ENCODE measurements around the gene ABHD2.
"Not testable (repeated sequence)": the region's sequence is repeated elsewhere in the genome, so short reads cannot be mapped to it uniquely, and the experiment has no call there.

Gene ABHD2

GRCh38 chr15:89139613-89140499 lies 51.6 kb downstream of the ABHD2 start:
- DNase-seq (ENCODE audit: low read depth), result peak; percentile 54

DNA sequence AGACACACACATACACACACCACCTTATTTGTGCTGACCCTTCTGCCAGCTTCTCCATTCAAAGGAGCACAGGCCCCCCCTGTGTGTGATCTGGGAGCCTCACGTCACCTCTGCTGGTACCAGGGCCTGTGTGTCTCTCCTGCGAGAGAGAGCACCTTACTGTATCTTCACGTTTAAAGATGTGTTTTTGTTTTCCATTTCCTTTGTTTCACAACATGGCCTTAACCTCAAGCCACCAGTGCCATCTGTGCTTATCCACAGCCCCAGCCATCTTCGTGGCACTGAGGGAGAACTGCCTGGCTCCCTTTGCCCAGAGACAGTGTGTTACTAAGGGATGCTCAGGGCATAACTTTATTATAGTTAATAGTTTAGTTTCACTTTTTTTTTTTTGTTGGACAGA lies 52.3 kb downstream of the ABHD2 start:
- no peak for DNase-seq (ENCODE audit: low read depth)

DNA sequence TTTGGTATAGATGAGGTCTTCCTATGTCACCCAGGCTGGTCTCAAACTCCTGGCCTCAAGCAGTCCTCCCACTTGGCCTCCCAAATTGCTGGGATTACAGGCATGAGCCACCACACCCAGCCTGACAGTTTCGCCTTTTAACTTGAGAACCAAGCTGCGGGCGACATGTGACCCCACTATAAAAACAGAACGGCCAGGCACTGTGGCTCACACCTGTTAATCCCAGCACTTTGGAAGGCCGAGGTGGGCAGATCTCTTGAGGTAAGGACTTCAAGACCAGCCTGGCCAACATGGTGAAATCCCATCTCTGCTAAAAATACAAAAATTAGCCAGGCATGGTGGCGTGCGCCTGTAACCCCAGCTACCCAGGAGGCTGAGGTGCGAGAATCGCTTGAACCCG lies 52.9 kb downstream of the ABHD2 start:
- not testable (repeated sequence) for DNase-seq (ENCODE audit: low read depth)

DNA sequence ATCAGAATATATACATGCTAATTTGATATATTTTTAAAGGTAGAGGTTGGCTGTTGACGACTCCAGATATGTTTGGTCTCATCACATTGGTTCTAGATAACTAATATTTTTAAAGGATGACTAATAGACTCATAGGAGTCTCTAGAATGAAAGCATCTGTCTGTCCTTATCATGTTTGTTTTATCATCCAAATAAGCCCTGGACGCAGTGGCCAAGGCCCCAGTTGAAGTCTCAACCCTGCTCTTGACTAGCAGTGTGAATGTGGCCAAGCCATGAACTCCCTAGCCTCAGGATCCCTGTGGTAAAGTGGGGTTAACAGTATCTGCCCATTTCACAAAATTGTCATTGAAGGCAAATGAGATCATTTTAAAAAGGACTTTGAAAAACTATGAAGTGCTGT lies 53.6 kb downstream of the ABHD2 start:
- peak; percentile 83 for DNase-seq (ENCODE audit: low read depth)

DNA sequence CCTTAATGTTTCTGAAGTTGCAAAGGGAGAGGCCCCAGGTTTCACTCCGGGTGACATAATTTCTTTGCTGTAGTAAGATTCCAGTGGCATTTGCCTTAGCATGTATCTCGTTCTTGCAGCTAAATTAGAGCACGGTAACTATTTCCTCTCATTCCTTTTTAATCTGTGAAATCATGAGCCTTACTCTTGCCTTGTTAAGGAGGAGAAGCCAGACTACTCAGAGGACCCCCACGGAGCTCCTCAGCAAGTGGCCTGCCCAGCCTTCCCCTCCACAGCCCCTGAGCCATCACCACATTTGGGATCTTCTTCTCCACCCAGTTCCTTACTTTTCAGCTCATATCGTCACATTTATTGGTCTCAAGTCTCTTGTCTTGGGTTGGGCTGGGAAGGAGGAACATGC lies 54.2 kb downstream of the ABHD2 start:
- peak; percentile 19 for DNase-seq (ENCODE audit: low read depth)

- peak; percentile 93 for DNase-seq (ENCODE audit: low read depth)
Measured at GRCh38 chr15:89143503-89144162, 55.4 kb downstream of the ABHD2 start.

- no peak for DNase-seq (ENCODE audit: low read depth)
Measured at GRCh38 chr15:89144491-89144890, 56.2 kb downstream of the ABHD2 start.

DNA sequence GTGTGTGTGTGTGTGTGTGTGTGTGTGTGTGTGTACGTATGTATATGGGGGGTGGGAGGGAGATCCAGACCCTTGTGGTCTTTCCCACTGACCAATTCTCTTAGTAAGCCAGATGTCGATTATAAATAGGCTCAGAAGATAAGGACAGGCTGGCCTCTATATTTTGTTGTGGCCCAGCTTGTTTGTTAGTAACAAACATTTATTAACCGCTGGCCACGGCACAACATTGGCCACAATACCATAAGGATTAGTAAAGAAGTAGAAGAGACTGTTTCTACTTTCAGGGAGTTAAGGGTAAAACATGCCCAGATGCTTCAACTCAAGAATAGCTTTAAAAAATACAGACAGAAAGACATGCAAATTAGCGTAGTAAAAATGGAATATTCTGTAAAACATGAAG lies 58.1 kb downstream of the ABHD2 start:
- DNase-seq (ENCODE audit: low read depth), result no peak

GRCh38 chr15:89148126-89148525 lies 59.9 kb downstream of the ABHD2 start:
- DNase-seq (ENCODE audit: low read depth), result no peak

DNA sequence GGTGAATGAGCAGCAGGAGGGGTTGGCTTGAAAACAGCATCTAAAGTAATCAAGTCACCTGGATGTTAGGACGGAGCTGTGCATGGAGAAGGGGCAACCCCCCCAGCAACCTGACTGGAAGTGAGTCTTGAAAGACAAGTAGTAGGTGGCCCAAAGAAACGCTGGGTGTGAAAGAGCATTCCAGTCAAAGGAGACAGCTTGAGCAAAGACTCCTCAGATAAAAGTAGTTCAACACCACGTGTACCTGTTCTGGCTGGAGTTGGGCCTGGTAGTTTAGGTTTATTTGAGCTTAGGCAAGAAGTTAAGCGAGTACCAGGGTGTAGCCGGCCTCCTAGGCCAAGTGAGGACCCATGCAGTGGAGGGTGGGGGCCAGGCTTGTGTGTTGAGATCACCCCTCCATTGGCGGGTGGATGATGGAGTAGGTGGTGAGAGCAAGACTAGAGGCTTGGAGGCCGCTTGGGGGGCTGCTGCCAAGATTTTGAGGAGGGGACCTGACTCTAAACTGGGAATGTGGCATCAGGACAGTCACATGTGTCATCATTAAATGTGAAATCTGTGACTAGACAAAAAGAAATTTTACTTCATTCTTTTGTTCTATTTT lies 61.3 kb downstream of the ABHD2 start:
- no peak for DNase-seq (ENCODE audit: low read depth)

DNA sequence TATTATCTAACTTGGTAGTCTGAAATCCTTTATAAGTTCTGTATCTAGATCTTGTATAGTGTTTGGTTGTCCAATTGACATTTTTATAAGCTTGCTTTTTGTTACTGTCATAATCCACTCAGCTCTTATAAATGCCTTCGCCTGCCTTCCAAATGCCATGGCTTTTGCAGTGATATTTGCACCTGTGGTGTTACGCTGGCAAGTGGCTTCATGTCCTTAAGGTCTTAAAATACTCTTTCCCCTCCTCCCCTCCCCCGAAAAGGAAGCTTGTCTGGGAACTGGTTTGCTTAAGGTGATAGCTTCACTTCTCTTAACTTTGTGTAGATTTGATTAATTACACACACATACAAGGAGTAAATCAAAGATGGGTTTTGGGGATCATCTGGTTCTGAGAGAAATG lies 62.0 kb downstream of the ABHD2 start:
- no peak for DNase-seq (ENCODE audit: low read depth)

DNA sequence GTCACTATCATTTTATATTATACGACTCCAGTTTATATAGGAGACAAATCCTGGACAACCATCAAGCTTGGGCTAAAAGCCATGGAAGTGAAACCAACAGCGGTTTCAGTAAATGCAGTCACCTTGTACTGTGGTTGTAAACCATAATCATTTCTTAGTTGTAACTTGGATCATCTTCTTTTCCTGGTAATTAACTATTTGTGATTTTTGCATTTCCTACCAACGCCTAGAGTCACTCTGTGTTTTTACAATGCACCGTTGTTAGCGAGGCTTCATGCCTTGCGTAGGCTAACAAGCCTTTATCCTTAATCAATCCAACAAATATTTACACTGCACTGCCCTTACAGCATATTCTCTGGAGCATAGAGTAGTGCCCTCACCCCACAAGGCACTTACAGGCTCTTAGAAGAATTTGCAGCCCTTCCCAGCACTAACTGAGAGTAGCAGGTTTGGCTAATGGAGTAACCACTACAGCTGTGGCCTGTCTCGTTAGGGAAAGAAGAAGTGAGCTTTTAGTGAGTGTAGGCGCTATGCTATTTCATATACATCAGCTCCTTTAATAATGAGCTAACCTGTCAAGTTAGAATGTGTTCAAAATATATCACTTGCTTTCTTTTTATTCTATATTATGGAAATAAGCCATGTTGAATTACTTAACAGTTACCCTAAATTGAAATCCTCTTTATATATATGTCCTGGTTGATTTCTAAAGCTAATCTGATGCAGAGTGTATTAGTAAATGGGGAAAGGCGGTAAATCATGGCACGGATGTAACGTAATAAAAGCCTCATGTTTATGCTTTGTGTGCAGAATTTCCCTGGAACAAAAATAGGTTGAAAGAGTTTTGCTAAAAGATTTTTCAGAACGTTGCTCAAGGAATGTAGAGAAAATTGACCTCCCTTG lies 62.8 kb downstream of the ABHD2 start:
- no peak for DNase-seq (ENCODE audit: low read depth)

DNA sequence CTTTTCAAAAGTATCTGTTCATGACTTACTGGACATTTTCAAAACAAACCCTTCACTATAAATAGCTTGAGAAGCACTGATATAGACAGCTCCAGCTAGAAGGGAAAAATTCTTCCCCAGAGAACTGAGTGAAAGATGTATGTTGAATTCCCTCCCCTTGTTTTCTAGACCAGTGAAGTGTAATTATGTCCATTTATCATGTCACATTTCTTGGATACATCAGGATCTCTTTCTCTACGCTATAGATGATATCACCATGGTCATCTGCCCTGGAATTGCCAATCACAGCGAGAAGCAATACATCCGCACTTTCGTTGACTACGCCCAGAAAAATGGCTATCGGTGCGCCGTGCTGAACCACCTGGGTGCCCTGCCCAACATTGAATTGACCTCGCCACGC lies 66.9 kb downstream of the ABHD2 start:
- DNase-seq (ENCODE audit: low read depth), result no peak

- DNase-seq (ENCODE audit: low read depth), result no peak
Measured at GRCh38 chr15:89155656-89156055, 67.4 kb downstream of the ABHD2 start.

DNA sequence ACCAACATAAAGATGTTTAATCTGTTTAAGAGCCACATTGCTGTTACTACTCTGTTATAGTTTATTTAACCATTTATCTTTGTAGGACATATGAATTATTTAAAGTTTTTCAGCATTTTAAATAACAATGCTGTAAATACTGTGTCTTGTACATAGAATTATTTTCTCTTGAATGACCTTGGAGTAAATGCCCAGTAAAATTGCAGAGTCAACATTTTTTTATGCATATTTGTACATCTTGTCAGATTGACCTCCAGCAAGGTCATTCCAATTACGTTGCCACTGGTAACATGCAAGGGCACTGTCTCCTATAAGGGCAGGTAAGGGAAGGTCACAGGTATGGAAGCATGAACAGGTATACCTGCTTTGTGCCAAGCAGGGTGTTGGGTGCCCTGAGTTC lies 68.8 kb downstream of the ABHD2 start:
- no peak for DNase-seq (ENCODE audit: low read depth)

- no peak for DNase-seq (ENCODE audit: low read depth)
Measured at GRCh38 chr15:89157918-89158564, 69.8 kb downstream of the ABHD2 start.

DNA sequence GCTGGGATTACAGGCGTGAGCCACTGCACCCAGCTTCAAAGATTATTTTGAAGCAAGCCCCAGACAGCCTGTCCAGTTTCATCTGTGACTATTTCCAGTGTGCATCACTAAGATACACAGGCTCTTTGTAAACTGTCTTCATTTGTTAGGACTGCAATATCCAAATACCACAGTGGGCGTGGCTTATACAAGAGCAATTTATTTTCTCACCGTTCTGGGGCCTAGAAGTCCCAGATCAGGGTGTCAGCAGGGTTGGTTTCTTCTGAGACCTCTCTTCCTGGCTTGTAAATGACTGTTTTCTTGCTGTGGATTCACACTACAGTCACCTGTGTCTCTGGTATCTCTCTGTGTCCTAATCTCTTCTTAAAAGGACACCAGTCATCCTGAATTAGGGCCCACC lies 73.4 kb downstream of the ABHD2 start:
- DNase-seq (ENCODE audit: low read depth), result no peak

DNA sequence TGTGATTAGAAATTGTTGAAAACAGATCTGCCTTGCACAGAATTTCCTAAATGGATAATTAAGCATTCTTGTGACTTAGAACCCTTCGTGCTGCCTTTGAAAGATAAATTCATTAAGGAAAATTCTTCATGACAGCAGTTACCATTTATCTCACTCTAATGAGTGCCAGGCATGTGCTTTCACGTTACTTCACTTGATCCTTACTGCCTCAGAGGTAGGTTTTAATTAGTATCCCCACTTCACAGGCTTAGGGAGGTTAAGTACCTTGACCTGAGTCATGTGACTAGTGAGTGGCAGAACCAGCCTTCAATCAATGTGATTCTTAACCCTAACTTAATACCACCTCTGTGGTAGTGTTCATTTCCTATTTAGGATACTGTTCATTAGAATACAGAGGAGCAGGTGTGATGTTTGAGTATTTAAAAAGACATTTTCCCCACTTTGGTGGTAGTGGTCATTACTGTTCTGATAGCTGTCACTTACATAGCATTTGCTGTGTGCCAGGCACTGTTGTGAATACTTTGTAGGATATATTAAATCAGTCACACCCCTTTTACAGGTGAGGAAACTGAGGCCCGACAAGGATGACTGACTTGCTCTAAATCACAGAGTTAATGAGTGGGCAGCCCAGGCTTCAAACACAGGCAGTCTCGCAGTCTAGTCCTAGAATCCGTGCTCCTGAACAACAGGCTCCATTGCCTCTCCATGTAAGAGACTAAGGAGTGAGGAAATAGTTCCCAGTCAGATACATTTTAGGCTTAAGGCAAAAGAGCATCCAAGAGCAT lies 75.2 kb downstream of the ABHD2 start:
- no peak for DNase-seq (ENCODE audit: low read depth)

- DNase-seq (ENCODE audit: low read depth), result no peak
Measured at GRCh38 chr15:89164712-89165211, 76.5 kb downstream of the ABHD2 start.

GRCh38 chr15:89165677-89166076 lies 77.4 kb downstream of the ABHD2 start:
- DNase-seq (ENCODE audit: low read depth), result peak; percentile 47

All from EH (cell line).